Type B pancreatic cell (in vitro differentiated cells): Measurements from ENCODE around the gene INTS2. TPM values are rescaled to one million over a fixed set of nuclear protein-coding genes. Genes with fewer than 3 reads are reported as not detected.
A peak's percentile ranks its signal among the peaks of the same experiment; 100 is the strongest.
"Not testable (repeated sequence)": the region's sequence is repeated elsewhere in the genome, so short reads cannot be mapped to it uniquely, and the experiment has no call there.

Experiments used
- DNase-seq: peaks from one replicate; pipeline ENCODE4 v3.0.0; 2021; ENCODE audit warnings: mixed read lengths; ENCODE audit not compliant: unreplicated experiment; ENCODE audit errors: extremely low spot score
- H3K27ac Mint-ChIP-seq: 2 replicates; pipeline ENCODE4 v1.8.0; 2021; ENCODE audit warnings: mild to moderate bottlenecking, mixed read lengths
- H3K27me3 Mint-ChIP-seq: 2 replicates; pipeline ENCODE4 v1.8.0; 2021; ENCODE audit warnings: mixed read lengths
- H3K36me3 Mint-ChIP-seq: 2 replicates; pipeline ENCODE4 v1.8.0; 2021; ENCODE audit warnings: mixed read lengths
- H3K4me1 Mint-ChIP-seq: one replicate; pipeline ENCODE4 v1.8.0; 2021; ENCODE audit warnings: mixed read lengths; ENCODE audit not compliant: unreplicated experiment
- H3K4me3 Mint-ChIP-seq: 2 replicates; pipeline ENCODE4 v1.8.0; 2021; ENCODE audit warnings: mild to moderate bottlenecking, mixed read lengths
- H3K9me3 Mint-ChIP-seq: 2 replicates; pipeline ENCODE4 v1.8.0; 2021; ENCODE audit warnings: mixed read lengths
- CTCF ChIP-seq: fragments of 200-600 bp; sonication (generic); conservative IDR thresholded peaks from 2 replicates; pipeline ENCODE4 v1.5.0; 2021; ENCODE audit warnings: antibody characterized with exemption, mild to moderate bottlenecking
- total RNA-seq: library from RNA; stranded (reverse); gene quantifications from 2 replicates; pipeline ENCODE4 v1.2.1, GENCODE V29; 2021; ENCODE audit warnings: low replicate concordance

INTS2 gene
- total RNA-seq, 1 donor from 2014 or later = 18.2 TPM

DNA sequence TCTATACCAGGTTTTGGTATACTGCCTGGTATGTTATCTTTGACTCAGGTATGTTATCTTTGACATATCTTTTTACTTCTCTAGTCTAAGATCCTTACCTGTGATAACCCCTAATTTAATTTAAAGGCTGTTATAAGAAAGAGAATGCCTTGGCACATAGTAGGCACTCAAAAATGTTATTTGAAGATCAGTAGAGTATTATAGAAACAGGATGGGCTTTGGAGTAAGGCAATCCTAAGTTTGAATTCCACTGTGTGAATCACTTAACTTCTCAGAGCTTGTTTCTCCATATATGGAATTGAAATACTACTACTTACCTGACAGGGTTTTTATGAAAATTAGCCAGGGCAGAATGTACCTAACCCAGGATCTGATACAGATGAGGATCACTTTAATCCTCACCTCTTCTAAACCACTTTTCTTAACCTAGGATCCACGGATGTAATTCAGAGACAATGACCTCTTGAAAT is 65.6 kb downstream of the INTS2 start:
- H3K27ac Mint-ChIP-seq = peak overlapping the region; percentile 98
- TF ChIP-seq CTCF = no peak
- no peaks in the 10 kb centered on the region for H3K27me3 Mint-ChIP-seq
- H3K4me1 Mint-ChIP-seq = peaks cover 26% of the 10 kb centered on the region
- H3K36me3 Mint-ChIP-seq = peaks cover 3% of the 10 kb centered on the region
- H3K9me3 Mint-ChIP-seq = no peaks in the 10 kb centered on the region
- DNase-seq = no peak
- H3K4me3 Mint-ChIP-seq = peak overlapping the region; percentile 98

DNA sequence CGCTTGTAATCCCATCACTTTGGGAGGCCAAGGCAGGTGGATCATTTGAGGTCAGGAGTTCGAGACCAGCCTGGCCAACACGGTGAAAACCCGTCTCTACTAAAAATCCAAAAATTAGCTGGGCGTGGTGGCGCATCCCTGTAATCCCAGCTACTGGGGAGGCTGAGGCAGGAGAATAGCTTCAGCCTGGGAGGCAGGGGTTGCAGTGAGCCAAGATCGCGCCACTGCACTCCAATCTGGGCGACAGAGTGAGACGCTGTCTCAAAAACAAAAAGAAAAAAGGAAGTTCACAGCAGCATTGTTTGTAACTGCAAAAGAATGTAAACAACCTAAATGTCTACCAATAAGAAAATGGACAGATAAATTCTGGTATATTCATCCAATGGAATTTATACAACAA is 67.4 kb downstream of the INTS2 start:
- not testable (repeated sequence) for H3K27ac Mint-ChIP-seq, H3K27me3 Mint-ChIP-seq, DNase-seq, H3K4me3 Mint-ChIP-seq, H3K9me3 Mint-ChIP-seq
- peaks cover 26% of the 10 kb centered on the region for H3K4me1 Mint-ChIP-seq
- H3K36me3 Mint-ChIP-seq = peaks cover 11% of the 10 kb centered on the region

DNA sequence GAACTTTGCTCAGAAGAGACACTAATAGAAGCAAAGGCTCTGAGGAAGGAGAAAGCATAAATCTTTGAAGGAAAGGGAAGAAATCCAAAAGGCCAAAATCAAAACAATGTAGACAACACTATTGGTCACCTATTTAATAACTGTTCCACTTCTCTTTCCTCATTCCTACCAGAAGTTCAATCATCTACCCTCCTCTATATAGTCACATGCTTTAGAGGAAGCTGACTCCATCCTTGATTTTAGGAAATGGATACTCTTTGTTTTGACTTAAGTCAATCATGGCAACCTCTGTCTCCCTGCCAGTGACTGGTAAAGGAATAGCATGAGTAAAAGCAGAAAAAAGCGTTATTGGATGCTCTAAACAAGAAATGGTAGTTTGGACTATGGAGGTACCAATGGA is 71.7 kb downstream of the INTS2 start:
- Mint-ChIP-seq H3K9me3 (no peaks in the 10 kb centered on the region), H3K4me1 (peaks cover 9% of the 10 kb centered on the region), H3K27me3 (no peaks in the 10 kb centered on the region), H3K36me3 (peaks cover 20% of the 10 kb centered on the region), H3K27ac (no peak overlapping the region), H3K4me3 (no peak overlapping the region)
- TF ChIP-seq CTCF = no peak
- DNase-seq = no peak

DNA sequence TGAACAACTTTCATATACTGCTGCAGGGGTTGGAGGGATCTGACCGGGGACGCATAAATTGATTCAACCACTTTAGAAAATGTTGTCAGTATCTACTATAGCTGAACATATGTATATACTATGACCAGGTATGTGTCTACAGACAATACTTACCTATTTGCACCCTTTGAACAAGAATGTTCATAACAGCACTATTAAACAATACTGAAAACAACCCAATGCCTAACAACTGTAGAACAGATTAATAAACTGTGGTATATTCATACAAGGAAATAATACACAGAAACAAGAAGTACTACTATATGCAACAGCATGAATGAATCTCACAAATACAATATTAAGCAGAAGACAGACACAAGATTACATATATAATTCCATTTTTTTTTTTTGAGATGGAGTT is 74.9 kb downstream of the INTS2 start:
- no peak overlapping the region for H3K4me3 Mint-ChIP-seq
- peaks cover 21% of the 10 kb centered on the region for H3K36me3 Mint-ChIP-seq
- no peaks in the 10 kb centered on the region for H3K9me3 Mint-ChIP-seq
- H3K27ac Mint-ChIP-seq = no peak overlapping the region
- no peaks in the 10 kb centered on the region for H3K27me3 Mint-ChIP-seq
- DNase-seq = no peak
- no peaks in the 10 kb centered on the region for H3K4me1 Mint-ChIP-seq
- no peak for TF ChIP-seq CTCF

- TF ChIP-seq CTCF = no peak
- no peaks in the 10 kb centered on the region for H3K4me1 Mint-ChIP-seq
- no peak overlapping the region for H3K4me3 Mint-ChIP-seq
- H3K27ac Mint-ChIP-seq = no peak overlapping the region
- H3K36me3 Mint-ChIP-seq = peaks cover 24% of the 10 kb centered on the region
- no peaks in the 10 kb centered on the region for H3K27me3 Mint-ChIP-seq
- no peaks in the 10 kb centered on the region for H3K9me3 Mint-ChIP-seq
- no peak for DNase-seq
Measured at GRCh38 chr17:61849674-61850073, 78.1 kb downstream of the INTS2 start.

DNA sequence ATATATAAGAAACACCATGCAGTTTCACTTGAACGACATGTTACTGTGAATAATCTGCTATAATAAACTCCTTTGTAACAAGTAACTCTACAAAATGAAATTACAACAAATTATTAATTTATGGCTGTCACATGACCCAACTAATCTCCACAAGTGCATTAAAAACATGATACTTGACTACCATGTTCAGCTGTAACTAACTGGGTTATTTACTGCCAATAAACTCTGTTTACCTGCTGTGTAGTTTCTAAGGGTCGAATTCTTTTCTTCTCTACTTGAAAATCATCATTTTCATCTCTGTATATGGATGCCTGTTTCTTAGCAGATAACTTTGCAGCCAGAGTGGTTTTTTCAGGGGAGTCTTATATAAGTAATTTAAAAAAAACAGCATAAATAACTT is 78.9 kb downstream of the INTS2 start:
- Mint-ChIP-seq H3K4me3 (no peak overlapping the region), H3K4me1 (no peaks in the 10 kb centered on the region), H3K9me3 (no peaks in the 10 kb centered on the region), H3K36me3 (peaks cover 24% of the 10 kb centered on the region), H3K27me3 (no peaks in the 10 kb centered on the region), H3K27ac (no peak overlapping the region)
- no peak for DNase-seq
- TF ChIP-seq CTCF = no peak
